Gastrocnemius medialis (tissue), 4 donors: ENCODE measurements around the gene ZFHX3. TPM values are rescaled to one million over a fixed set of nuclear protein-coding genes. Genes with fewer than 3 reads are reported as not detected.

Experiments used
- ATAC-seq, 2 donors: fragments of 150-250 bp; one replicate each; pipeline ENCODE4 v1.9.1; 2016
- DNase-seq, 2 donors: peaks; one replicate each; pipeline ENCODE4 v3.0.0-alpha.2; 2019
- H3K27ac ChIP-seq, 4 donors: fragments of 200-600 bp; sonication (generic); 1 replicate in 1 of 4; 2 replicates in 3 of 4; pipeline ENCODE4 v1.5.1; 2016 to 2018; ENCODE audit warnings: mild to moderate bottlenecking in 2 of 4, moderate library complexity in 1 of 4
- H3K27me3 ChIP-seq, 3 donors: fragments of 200-600 bp; sonication (generic) in 2 of 3; 1 replicate in 1 of 3; 2 replicates in 2 of 3; pipeline versions ENCODE4 v1.5.1 to v1.6.0; 2016 to 2019; ENCODE audit warnings: mild to moderate bottlenecking in 1 of 3, moderate library complexity in 1 of 3
- H3K36me3 ChIP-seq, 2 donors: fragments of 200-600 bp; sonication (generic) in 1 of 2; one replicate each; pipeline ENCODE4 v1.5.1; 2017 to 2018
- H3K4me1 ChIP-seq, 2 donors: fragments of 200-600 bp; sonication (generic) in 1 of 2; one replicate each; pipeline ENCODE4 v1.5.1; 2016 to 2017; ENCODE audit warnings: mild to moderate bottlenecking in 2 of 2
- H3K4me3 ChIP-seq, 4 donors: fragments of 200-600 bp; sonication (generic) in 3 of 4; 1 replicate in 1 of 4; 2 replicates in 3 of 4; pipeline ENCODE4 v1.5.1; 2016 to 2019; ENCODE audit warnings: mild to moderate bottlenecking in 2 of 4
- H3K9me3 ChIP-seq, 3 donors: fragments of 200-600 bp; sonication (generic) in 2 of 3; 1 replicate in 1 of 3; 2 replicates in 2 of 3; pipeline ENCODE4 v1.5.1; 2016 to 2019
- POLR2A ChIP-seq, 2 donors: fragments of 450-650 bp; IDR thresholded peaks; one replicate each; pipeline ENCODE4 v1.6.1; 2017; ENCODE audit warnings: antibody characterized with exemption in 2 of 2, mild to moderate bottlenecking in 2 of 2, moderate library complexity in 2 of 2
- in situ Hi-C, 4 donors: fragments of 200-750 bp; cut with MboI; loops; one replicate each; pipeline versions ENCODE4 v1.15.0 to v1.8.0; 2017; ENCODE audit warnings: low sequenced_read_pairs in 4 of 4
- intact Hi-C: fragments of 100-400 bp; cut with DNase I; formaldehyde crosslinking; loops from one replicate; pipeline ENCODE4 v1.15.1; 2023; ENCODE audit warnings: low total_unique reads
- total RNA-seq, 4 donors: library from RNA; depleted of rRNA; stranded (reverse); fragments of >200 nt; gene quantifications; one replicate each; pipeline versions ENCODE4 v1.1.0 to v1.2.3, GENCODE V29; 2016
- TF ChIP-seq, protein P1 (sequence below), 5 experiments: fragments of 450-650 bp in 3 of 5; fragments of 200-600 bp in 2 of 5; sonication (generic) in 2 of 5; IDR thresholded peaks in 4 of 5; conservative IDR thresholded peaks in 1 of 5; 1 replicate in 4 of 5; 2 replicates in 1 of 5; pipeline ENCODE4 v1.5.1; 2016 to 2019; ENCODE audit warnings: antibody characterized with exemption in 5 of 5, mild to moderate bottlenecking in 3 of 5, moderate library complexity in 3 of 5

Gene ZFHX3
- total RNA-seq, 4 donors from 2014 or later = 14.0 to 28.5 (median 27.3) TPM

DNA sequence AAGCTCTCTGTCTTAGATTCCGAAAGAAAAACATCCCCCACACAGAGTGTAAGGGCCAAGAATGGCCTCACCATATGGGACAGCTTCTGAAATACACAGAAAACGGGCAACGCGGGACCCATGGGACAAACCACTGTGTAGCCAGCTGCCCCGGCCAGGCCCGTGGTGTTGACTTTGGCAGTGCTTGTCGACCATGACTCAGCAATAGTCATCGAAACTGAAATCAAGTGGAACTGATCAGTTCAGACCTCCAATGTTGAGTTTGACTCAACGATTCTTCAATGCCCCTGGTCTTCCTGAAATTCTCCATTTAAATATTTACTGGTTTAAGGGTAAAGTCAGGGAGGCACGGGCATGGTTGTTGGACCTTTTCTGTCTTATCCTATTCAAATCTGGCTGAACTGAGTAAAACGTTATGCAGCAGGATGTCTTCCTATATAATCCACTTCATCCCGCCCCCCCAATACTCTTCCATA lies 27.5 kb downstream of the ZFHX3 start:
- Histone ChIP-seq H3K27ac (peak overlapping the region; percentile 78 to 89 (median 82)), H3K4me3 (no peak overlapping the region), H3K36me3 (no peaks in the 10 kb centered on the region), H3K9me3 (no peaks in the 10 kb centered on the region), H3K4me1 (peaks cover 78 to 92% of the 10 kb centered on the region in 2 donors), H3K27me3 (no peaks in the 10 kb centered on the region)
- DNase-seq = peak; percentile 54 to 68
- ATAC-seq = peak; percentile 25 to 37
- intact Hi-C loops (no loop called here), in situ Hi-C loops (no loop called here)
- TF ChIP-seq, protein P1, sequence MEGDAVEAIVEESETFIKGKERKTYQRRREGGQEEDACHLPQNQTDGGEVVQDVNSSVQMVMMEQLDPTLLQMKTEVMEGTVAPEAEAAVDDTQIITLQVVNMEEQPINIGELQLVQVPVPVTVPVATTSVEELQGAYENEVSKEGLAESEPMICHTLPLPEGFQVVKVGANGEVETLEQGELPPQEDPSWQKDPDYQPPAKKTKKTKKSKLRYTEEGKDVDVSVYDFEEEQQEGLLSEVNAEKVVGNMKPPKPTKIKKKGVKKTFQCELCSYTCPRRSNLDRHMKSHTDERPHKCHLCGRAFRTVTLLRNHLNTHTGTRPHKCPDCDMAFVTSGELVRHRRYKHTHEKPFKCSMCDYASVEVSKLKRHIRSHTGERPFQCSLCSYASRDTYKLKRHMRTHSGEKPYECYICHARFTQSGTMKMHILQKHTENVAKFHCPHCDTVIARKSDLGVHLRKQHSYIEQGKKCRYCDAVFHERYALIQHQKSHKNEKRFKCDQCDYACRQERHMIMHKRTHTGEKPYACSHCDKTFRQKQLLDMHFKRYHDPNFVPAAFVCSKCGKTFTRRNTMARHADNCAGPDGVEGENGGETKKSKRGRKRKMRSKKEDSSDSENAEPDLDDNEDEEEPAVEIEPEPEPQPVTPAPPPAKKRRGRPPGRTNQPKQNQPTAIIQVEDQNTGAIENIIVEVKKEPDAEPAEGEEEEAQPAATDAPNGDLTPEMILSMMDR (IDR thresholded peaks at IDR 0.05 in 4 of 5, conservative IDR thresholded peaks at IDR 0.05 in 1 of 5) = no peak
- no peak for TF ChIP-seq POLR2A (IDR thresholded peaks at IDR 0.05)

DNA sequence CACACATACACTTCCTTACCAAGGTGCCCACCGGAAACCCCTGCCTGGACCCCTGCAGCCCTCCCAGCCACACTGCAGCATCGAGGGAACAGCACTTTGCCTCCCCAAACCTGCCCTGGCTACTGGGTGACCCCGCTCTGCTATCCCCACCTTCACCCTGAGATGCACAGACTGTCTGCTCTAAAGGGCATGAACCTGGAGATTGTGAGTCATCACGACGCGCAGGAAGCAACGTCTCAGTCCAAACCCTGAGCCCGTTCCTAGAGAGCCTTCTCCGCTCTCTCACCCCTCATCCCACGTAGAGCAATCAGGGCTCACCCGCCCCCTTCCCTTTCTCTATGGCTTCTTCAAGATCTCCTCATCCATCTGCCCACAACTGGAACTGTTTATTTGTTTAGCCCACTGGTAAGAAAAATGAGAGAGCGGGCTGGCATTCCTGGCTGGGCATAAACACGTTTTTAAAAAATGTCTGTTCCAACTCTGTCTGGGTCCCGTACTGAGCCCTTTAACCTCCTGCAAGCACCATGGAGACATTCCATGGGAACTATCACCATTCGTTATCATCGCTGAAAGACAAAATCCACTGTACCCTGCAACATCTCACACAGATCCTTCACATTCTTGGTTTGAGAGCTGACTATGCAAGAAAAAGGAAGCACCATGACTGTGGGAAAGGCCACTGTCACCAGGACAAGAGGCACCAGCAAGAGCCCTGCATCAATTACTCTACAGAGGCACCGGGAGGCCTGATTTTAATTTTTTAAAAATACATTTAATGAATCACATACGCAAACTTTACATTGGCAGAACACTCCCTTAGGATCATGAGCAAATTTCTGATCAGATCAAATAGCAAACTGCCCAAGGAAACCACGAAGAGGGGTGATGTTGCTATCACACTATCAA lies 28.2 kb downstream of the ZFHX3 start:
- no peaks in the 10 kb centered on the region for H3K27me3 ChIP-seq
- intact Hi-C loops (no loop called here), in situ Hi-C loops (no loop called here)
- no peak for DNase-seq
- TF ChIP-seq POLR2A (IDR thresholded peaks at IDR 0.05) = no peak
- TF ChIP-seq, protein P1 (IDR thresholded peaks at IDR 0.05 in 4 of 5, conservative IDR thresholded peaks at IDR 0.05 in 1 of 5) = no peak
- peaks cover 84 to 92% of the 10 kb centered on the region in 2 donors for H3K4me1 ChIP-seq
- H3K36me3 ChIP-seq = no peaks in the 10 kb centered on the region
- no peak overlapping the region for H3K4me3 ChIP-seq
- no peaks in the 10 kb centered on the region for H3K9me3 ChIP-seq
- ATAC-seq = peak in 1 of 2 donors; percentile 44
- H3K27ac ChIP-seq = peak overlapping the region; percentile 78 to 89 (median 82)

DNA sequence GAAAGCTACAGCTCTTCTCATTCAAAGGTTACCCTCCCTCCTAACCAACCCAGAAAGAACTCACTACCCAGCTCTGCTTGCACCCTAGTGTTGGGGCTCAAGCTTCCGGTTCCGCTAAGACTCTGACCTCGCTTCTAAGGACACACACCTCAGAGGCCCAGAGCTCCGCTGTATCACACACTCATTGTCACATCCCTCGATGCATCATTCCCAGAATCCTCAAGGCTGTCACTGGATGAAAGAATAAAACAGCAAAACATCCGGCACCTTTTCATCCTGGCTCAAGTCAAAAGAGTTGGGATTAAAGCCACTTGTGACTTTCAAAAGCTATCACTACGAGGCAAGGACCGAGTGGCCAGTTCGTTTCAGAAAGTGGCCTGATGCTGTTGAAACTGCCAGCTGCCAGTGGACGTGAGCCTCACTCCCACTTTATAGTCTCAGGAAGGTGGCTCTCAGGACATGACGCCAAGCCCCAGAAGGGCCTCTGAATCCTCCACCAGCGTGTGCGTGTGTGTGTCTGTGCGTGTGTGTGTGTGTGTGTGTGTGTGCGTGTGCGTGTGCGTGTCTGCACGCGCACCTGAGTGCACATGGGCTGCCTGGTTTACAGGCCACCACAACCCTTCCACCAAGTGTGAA lies 29.0 kb downstream of the ZFHX3 start:
- Histone ChIP-seq H3K27me3 (no peaks in the 10 kb centered on the region), H3K4me1 (peaks cover 81 to 87% of the 10 kb centered on the region in 2 donors), H3K4me3 (no peak overlapping the region), H3K27ac (peak overlapping the region; percentile 78 to 89 (median 82)), H3K9me3 (no peaks in the 10 kb centered on the region), H3K36me3 (no peaks in the 10 kb centered on the region)
- ATAC-seq (no peak), DNase-seq (no peak)
- intact Hi-C loops (no loop called here), in situ Hi-C loops (no loop called here)
- TF ChIP-seq, protein P1 (IDR thresholded peaks at IDR 0.05 in 4 of 5, conservative IDR thresholded peaks at IDR 0.05 in 1 of 5) = no peak
- no peak for TF ChIP-seq POLR2A (IDR thresholded peaks at IDR 0.05)

DNA sequence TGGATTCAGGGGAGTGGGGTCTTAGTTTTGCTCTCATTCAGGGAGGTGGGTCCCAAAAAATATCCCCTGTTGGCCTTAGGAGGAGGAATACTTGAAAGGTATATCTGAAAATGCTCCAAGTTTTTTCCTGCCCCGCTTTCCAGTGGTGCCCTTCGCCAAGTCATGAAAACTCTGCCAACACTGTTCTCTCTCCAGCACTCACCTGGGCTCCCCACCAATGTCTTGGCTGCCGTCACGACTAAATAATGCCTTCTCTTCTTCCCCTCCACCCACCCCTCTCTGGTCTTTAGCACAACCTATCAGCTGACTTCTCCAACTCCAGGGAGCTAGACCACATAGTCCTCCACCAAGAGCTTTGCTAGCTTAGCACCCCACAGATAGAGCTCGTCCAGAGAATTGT lies 30.6 kb downstream of the ZFHX3 start:
- Histone ChIP-seq H3K36me3 (no peaks in the 10 kb centered on the region), H3K9me3 (no peaks in the 10 kb centered on the region), H3K4me3 (no peak overlapping the region), H3K27me3 (no peaks in the 10 kb centered on the region), H3K27ac (peak overlapping the region; percentile 35 to 83 (median 64)), H3K4me1 (peaks cover 76 to 80% of the 10 kb centered on the region in 2 donors)
- TF ChIP-seq POLR2A (IDR thresholded peaks at IDR 0.05) = no peak
- TF ChIP-seq, protein P1 (IDR thresholded peaks at IDR 0.05 in 4 of 5, conservative IDR thresholded peaks at IDR 0.05 in 1 of 5) = no peak
- DNase-seq (no peak), ATAC-seq (no peak)
- in situ Hi-C loops = no loop called here
- intact Hi-C loops = no loop called here
